Measurements from ENCODE around the gene MKLN1. TPM values are rescaled to one million over a fixed set of nuclear protein-coding genes. Genes with fewer than 3 reads are reported as not detected.

The MKLN1 gene
- total RNA-seq, 1 experiment from 2014 or later = 34.3 TPM

DNA sequence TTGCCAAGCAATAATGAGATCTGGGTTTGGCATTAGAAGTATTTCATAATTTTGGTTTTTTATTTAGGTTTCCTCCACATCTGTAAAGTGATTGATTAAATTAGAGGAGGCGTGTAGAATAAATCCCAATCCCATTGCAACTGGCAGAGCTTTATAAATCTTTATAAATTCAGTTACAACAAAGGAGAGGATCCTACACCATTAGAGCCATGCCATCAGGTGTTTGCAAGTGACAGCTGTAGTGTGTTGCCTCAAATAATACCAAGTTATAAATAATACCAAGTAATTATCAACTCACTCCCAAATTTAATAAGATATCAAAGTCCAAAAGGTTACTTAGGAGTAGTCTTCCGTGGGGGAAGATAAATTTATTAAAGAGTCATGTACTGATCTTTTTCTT, 166.5 kb downstream of the MKLN1 start:
- Mint-ChIP-seq H3K27ac (peak overlapping the region in 1 of 3 experiments; percentile 77; a peak in 1 of 7 replicates), H3K36me3 (ENCODE audit: insufficient read depth in 1 of 3, low read depth in 3 of 3) (peaks cover 0 to 21% (median 7%) of the 10 kb centered on the region in 3 experiments; a peak in 4 of 7 replicates), H3K9me3 (no peaks in the 10 kb centered on the region), H3K4me3 (no peak overlapping the region), H3K4me1 (peaks cover 0 to 2% of the 10 kb centered on the region in 2 experiments; a peak in 1 of 4 replicates), H3K27me3 (ENCODE audit: low read depth) (no peaks in the 10 kb centered on the region; the same call in 1 of the 2 replicates)
- Histone ChIP-seq H3K18ac (ENCODE audit: insufficient read length, low read depth, low read length) (no peak overlapping the region), H3K14ac (ENCODE audit: insufficient read depth, low read length) (no peak overlapping the region), H3K56ac (ENCODE audit: insufficient read length, low read depth, low read length) (no peak overlapping the region), H2BK12ac (ENCODE audit: insufficient read length, low read depth, low read length) (no peak overlapping the region), H3K79me2 (ENCODE audit: insufficient read depth, low read length) (no peaks in the 10 kb centered on the region), H4K8ac (replicated peaks; ENCODE audit: insufficient read length, low read depth, low read length) (no peak overlapping the region), H3K23ac (ENCODE audit: insufficient read length, low read depth, low read length) (no peak overlapping the region), H3K4me2 (ENCODE audit: insufficient read depth, insufficient read length, low read length) (no peak overlapping the region), H2BK15ac (ENCODE audit: low read depth, low read length) (no peak overlapping the region), H3T11ph (ENCODE audit: low read length) (no peak overlapping the region), H4K91ac (ENCODE audit: insufficient read length, low read depth, low read length) (no peak overlapping the region), H2BK20ac (ENCODE audit: low read depth, low read length, poor library complexity, severe bottlenecking) (no peak overlapping the region), H2AK5ac (ENCODE audit: insufficient read length, low read length) (no peak overlapping the region), H2BK5ac (ENCODE audit: insufficient read length, low read length) (no peak overlapping the region), H4K5ac (ENCODE audit: insufficient read length, low read depth, low read length) (no peak overlapping the region), H2AFZ (ENCODE audit: low read length) (no peak overlapping the region), H4K20me1 (ENCODE audit: control insufficient read depth, insufficient read depth, insufficient read length) (no peaks in the 10 kb centered on the region), H3K23me2 (ENCODE audit: insufficient read length, low read depth, low read length, poor library complexity, severe bottlenecking) (no peaks in the 10 kb centered on the region), H3K9me3 (ENCODE audit: control insufficient read depth, low read depth, low read length) (no peaks in the 10 kb centered on the region), H3K27me3 (ENCODE audit: insufficient read depth, low read length) (no peaks in the 10 kb centered on the region), H2BK120ac (ENCODE audit: low read depth, low read length, poor library complexity, severe bottlenecking) (no peak overlapping the region), H3K4ac (ENCODE audit: low read depth, low read length) (no peak overlapping the region), H3K27ac (ENCODE audit: insufficient read length, low read depth, low read length) (no peak overlapping the region), H3K79me1 (ENCODE audit: insufficient read depth, low read depth, low read length, poor library complexity, severe bottlenecking) (no peaks in the 10 kb centered on the region), H3K9ac (ENCODE audit: extremely low read depth, insufficient read length, low read length) (no peak overlapping the region), H3K4me1 (ENCODE audit: insufficient read depth, low read length) (no peaks in the 10 kb centered on the region)
- no CpG with 5 or more reads among the region's 2 CpGs for WGBS (ENCODE audit: extremely low coverage, insufficient read length, low lambda C conversion rate)
- TF ChIP-seq, protein P1, sequence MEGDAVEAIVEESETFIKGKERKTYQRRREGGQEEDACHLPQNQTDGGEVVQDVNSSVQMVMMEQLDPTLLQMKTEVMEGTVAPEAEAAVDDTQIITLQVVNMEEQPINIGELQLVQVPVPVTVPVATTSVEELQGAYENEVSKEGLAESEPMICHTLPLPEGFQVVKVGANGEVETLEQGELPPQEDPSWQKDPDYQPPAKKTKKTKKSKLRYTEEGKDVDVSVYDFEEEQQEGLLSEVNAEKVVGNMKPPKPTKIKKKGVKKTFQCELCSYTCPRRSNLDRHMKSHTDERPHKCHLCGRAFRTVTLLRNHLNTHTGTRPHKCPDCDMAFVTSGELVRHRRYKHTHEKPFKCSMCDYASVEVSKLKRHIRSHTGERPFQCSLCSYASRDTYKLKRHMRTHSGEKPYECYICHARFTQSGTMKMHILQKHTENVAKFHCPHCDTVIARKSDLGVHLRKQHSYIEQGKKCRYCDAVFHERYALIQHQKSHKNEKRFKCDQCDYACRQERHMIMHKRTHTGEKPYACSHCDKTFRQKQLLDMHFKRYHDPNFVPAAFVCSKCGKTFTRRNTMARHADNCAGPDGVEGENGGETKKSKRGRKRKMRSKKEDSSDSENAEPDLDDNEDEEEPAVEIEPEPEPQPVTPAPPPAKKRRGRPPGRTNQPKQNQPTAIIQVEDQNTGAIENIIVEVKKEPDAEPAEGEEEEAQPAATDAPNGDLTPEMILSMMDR (conservative IDR thresholded peaks at IDR 0.05) = no peak
- no peak for DNase-seq
